Measurements from ENCODE around the gene GIPC3.

The GIPC3 gene

GRCh38 chr19:3585301-3586126, at the start of gene GIPC3:
Gene GIPC3, plus strand, starts transcription at chr19:3585478. Its CDS starts 120 bp downstream, at chr19:3585598.
- DNase-seq = no peak

- DNase-seq = no peak
Observed at GRCh38 chr19:3535563-3535965, 49.7 kb upstream of the GIPC3 start.

- no peak for DNase-seq
Observed at GRCh38 chr19:3535981-3536380, 49.3 kb upstream of the GIPC3 start.

GRCh38 chr19:3536429-3537100, 48.7 kb upstream of the GIPC3 start:
- DNase-seq = no peak

- DNase-seq = no peak
Observed at GRCh38 chr19:3537101-3537437, 48.2 kb upstream of the GIPC3 start.

GRCh38 chr19:3537438-3538240, 47.6 kb upstream of the GIPC3 start:
- no peak for DNase-seq

DNA sequence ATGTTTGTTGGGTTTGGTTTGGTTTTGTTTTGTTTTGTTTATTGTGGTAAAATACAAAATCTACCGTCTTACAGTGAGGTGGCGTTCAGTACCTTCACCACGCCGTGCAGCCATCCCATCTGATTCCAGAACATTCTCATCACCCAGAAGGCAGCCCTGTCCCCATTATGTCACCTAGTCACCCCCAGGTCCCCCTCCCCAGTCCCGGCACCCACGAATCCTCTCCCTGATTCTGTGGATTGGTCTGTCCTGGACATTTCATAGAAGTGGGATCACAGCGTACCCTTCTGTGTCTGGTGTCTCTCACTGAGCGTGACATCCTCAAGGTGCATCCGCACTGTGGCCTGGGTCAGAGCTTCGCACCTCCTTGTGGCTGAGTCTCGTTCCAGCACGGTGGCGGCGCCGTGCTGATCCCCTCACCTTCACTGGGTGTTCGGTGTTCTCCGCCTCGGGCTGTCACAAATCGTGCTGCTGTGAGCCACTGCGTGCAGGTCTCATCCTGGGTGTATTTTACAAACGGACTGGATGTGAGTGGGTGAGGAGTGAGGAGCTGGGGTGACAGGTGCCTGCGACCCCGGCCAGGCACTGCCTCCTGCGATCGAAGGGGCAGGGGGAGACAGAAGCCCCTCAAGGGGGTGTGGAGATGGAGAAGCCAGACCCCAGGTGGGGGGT, 46.9 kb upstream of the GIPC3 start:
- DNase-seq = no peak

- no peak for DNase-seq
Observed at GRCh38 chr19:3538965-3539755, 46.1 kb upstream of the GIPC3 start, which contains the start of gene TEKTIP1. Gene TEKTIP1, plus strand, starts transcription at chr19:3539174. Its CDS starts 4 bp downstream, at chr19:3539178.

GRCh38 chr19:3539756-3540118, 45.5 kb upstream of the GIPC3 start:
- DNase-seq = no peak

DNA sequence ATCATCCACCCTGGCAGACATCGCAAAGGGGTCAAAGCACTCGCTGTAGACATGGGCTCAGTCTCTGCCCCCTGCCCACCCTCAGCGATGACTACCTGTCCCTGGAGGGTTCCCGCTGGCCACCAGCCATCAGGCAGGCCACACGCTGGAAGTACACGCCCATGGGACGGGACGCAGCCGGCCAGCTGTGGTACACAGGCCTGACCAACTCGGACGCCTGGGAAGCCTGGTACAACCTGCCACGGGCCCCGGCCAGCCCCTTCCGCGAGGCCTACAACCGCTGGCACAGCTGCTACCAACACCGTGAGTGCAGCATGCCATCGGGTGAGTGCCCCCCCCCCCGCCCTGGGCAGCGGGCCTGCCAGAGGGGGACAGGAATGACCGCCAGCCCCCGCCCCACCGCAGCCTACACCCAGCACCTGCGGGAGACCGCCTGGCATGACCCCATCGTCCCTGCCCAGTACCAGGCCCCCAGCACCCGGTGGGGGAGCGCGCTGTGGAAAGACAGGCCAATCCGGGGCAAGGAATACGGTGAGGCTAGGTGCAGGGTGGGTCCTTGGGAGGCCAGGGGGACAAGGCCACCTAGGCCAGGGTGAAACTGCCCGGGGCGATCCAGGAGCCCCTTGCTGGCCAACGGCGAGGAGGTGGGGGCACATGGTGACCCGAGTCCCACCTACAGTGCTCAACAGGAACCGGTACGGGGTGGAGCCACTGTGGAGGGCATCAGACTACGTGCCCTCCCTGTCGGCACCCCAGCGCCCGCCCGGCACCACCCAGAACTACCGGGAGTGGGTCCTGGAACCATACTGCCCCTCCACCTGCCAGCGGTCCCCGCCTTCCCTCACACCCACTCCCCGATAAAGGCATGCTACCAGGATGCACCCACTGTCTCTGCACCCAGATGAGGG, 41.9 kb upstream of the GIPC3 start:
- DNase-seq = no peak

DNA sequence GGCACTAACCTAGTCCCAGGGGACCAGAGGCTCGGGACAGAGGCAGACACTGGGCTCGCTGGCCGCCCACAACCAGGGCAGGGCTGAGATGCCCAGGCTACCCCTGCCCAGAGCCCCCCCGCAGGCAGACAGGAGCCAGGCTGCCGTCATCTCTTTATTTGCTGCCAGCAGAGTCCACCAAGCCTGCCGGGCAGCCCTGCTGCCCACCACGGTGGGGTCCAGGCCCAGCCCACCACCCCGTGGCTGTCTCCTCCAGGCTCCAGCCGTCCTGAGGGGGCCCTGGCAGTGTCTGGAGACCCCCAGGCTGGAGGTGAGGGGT, 41.3 kb upstream of the GIPC3 start:
- no peak for DNase-seq

DNA sequence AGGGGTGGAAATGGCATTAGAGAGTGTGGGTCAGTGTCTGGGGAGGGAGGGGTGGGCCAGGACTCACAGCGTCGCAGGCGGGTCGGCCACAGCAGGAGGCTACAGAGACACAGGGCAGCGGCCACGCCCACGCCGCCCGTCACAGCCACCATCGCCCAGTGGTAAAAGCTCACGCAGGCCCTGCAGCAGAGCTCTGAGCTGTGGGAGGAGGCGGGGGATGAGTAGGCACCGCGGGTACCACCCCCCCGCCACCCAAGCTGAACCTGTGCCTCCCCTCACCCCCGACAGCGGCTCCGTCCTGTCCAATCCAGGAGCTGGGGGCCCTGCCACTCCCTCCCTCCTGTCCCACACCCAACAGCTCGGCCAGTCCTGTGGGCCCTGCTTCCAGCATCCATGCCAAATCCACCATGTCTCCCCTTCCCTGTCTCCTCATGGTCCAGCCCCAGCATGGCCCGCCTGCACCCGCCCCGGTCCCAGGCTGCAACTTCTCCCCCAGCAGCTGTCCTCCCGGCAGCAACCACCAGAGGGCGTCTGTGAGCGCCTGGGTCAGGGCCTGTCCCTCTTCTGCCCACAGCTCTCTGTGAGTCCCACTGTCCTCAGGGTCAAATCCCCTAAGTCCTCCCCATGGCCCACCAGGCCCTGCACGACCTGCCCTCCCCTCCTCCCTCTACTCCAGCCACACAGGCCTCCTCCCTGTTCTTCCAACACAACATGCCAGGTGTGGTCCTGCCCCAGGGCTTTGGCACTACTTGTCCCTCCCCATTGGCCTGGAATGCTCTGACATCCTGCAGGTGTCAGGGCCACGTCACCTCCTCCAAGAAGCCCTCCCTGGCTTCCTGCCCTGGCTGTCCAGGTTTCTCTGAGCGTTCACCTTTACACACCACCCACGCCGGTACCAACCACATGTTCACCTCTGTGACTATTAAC, 40.3 kb upstream of the GIPC3 start:
- peak; percentile 46 for DNase-seq

GRCh38 chr19:3545669-3546034, 39.6 kb upstream of the GIPC3 start:
- DNase-seq = no peak

GRCh38 chr19:3546119-3546518, 39.2 kb upstream of the GIPC3 start:
- DNase-seq = no peak

- no peak for DNase-seq
Observed at GRCh38 chr19:3547301-3547731, 38.0 kb upstream of the GIPC3 start.

DNA sequence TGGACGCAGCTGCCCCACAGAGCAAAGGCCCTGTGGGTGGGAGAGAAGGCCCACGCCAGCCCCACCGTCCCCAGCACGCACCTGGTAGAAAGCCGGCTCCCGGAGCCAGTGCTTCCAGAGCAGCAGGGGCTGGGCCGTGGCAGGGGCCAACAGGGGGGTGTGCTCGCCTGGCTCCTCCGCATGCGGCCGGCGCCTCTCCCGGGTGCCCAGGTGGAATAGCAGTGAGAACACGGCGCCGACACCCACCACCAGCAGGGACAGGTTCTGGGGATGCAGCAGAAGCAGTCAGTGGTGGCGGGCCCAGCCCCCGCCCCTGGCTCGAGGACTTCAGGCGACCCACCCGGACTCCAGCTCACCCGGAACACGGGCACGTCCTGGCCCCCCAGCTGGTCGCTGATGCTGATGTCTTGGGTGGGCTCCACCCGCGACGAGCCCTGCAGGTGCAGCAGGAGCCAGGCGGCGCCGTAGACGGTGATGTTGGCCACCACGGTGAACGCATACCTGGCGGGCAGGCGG, 37.5 kb upstream of the GIPC3 start:
- no peak for DNase-seq

DNA sequence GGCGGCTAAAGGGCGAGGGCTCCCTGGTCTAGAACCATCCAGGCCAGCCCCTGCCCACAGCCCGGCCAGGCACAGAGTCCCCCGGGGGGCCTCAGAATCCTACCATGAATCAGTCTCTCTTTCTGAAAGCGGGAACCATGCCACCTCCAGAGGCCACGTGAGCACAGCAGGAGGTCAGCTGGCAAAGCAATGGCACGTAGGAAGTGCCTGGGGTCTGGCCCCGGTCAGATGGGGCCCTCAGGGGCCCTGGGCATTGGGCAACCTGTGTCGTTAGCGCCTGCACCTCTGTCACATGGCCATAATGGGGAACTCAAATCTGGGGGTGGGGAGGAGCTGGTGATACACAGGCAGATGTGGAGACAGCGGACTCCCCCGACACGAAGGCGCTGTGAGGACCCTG, 36.7 kb upstream of the GIPC3 start:
- no peak for DNase-seq

DNA sequence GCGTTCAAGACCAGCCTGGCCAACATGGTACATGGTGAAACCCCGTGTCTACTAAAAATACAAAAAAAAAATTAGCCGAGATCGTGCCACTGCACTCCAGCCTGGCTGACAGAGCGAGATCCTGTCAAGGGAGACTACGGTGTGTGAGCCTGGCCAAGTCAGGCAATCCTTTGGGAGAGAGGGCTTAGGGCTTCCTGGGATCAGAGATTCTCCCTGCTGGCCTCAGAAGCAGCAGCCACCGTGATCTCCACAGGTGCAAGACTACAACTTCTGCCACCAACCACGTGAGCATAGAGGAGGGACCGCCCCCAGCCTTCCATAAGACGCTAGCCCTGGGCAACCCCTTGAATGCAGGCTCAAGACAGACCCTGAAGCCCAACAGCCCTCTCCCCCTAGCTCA, 35.5 kb upstream of the GIPC3 start:
- DNase-seq = no peak

DNA sequence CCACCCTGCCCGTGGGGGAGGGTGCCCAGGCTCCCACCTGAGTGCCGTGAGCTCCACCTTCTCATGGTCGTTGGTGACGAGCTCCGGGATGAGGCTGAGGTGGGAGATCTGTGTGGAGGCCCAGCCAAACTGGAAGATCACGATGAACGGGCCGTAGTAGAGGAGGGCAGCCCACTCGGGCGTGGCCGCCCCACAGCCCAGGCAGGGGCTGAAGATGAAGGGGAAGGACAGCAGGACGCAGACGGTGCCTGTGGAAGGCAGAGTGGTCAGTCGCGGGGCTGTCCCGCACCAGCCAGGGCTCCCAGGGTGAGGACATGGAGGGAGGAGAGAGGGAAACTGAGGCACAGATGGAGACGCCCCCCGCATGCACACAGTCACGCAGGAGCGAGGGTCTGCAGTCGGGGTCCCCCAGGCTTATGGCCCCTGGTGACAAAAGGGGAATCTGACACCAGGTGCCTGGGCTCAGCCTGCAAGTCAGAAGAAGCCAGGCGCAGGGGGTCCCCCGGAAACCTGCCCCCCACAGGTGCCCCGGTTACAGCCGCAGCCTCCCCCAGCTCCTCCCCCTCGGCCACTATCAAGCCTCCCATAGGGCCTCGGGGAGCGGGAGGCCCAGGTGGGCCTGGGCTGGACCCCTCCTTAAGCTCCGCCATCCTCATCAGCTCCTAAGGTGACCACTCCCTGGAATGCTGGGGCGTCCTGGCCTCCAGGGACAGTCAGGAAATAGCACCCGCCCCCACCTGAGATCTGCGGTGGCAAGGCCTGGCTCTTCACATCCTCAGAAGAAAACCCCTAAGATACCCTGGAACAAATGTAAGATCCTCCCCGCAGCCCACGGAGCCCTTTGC, 34.1 kb upstream of the GIPC3 start:
- no peak for DNase-seq

Measured in NCI-H2227 treated with DMSO at 0.1 percent for 48 hours (cell line).